ENCODE results near the gene LPP. TPM values are rescaled to one million over a fixed set of nuclear protein-coding genes. Genes with fewer than 3 reads are reported as not detected.
A peak's percentile ranks its signal among the peaks of the same experiment; 100 is the strongest.

LPP gene
- total RNA-seq, 1 donor, result 92.1 TPM

DNA sequence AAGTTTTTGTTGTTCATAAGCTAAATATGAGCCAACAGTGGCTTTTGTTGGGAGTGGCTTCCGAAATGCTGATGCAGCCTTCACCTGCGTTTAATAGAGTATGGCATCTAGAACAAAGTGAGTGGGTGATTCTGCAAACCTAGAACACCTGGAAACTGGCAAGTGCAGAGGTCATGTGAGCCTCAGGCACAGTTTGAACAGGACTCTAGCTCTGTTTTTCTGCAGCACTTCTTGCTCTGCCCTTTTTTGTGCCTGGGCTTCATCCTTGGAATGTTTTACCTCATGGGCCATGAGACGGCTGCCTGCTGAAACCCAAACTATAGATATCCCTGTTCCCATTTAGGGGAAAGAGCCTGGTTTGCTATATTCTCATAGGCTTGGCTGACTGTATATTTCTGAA, 73.5 kb downstream of the LPP start:
- no peak overlapping the region for H3K4me3 ChIP-seq (ENCODE audit: low read depth, low read length)
- TF ChIP-seq, protein P1, sequence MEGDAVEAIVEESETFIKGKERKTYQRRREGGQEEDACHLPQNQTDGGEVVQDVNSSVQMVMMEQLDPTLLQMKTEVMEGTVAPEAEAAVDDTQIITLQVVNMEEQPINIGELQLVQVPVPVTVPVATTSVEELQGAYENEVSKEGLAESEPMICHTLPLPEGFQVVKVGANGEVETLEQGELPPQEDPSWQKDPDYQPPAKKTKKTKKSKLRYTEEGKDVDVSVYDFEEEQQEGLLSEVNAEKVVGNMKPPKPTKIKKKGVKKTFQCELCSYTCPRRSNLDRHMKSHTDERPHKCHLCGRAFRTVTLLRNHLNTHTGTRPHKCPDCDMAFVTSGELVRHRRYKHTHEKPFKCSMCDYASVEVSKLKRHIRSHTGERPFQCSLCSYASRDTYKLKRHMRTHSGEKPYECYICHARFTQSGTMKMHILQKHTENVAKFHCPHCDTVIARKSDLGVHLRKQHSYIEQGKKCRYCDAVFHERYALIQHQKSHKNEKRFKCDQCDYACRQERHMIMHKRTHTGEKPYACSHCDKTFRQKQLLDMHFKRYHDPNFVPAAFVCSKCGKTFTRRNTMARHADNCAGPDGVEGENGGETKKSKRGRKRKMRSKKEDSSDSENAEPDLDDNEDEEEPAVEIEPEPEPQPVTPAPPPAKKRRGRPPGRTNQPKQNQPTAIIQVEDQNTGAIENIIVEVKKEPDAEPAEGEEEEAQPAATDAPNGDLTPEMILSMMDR (IDR thresholded peaks at IDR 0.05; ENCODE audit: insufficient read depth, low read length), result no peak
- DNase-seq (ENCODE audit: low read depth), result no peak

DNA sequence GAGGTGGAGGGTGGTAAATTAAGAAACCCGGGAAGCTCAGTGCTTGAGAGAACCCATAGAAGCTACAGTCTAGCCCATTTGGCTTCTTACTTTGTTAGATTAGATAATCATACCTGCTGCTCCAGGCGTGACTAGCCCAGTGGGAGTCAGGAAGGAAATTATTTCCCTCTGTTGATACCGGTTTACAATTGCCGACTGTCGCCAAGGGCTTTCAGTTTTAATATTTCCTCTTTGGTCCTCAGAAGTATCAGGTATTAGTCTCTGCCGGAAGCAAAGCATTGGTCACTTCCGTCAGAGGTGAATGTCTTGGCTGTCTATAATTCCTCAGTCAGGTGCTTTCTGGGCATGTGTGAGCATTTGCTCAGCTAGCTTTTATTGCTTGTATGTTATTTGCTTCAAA, 75.2 kb downstream of the LPP start:
- no peak for DNase-seq (ENCODE audit: low read depth)
- TF ChIP-seq, protein P1 (IDR thresholded peaks at IDR 0.05; ENCODE audit: insufficient read depth, low read length), result no peak
- H3K4me3 ChIP-seq (ENCODE audit: low read depth, low read length), result no peak overlapping the region

DNA sequence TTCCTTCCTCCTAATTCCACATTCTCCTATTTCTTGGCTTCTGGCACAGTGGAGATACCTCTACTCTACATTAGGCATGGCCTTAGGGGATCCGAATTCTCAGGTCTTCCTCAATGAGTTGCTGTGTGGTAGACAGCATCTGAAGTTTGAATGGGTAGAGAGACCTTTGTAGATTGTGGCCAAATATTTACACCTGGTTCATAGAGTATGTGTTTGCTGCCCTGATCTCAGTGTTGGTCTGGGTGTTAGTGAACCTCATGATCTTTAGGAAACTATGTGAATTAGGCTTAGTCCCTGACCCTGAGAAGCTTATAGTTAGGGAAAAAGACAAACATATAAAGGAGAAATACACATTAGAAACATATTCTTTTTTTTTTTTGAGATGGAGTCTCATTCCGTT, 75.8 kb downstream of the LPP start:
- DNase-seq (ENCODE audit: low read depth), result no peak
- H3K4me3 ChIP-seq (ENCODE audit: low read depth, low read length), result no peak overlapping the region
- TF ChIP-seq, protein P1 (IDR thresholded peaks at IDR 0.05; ENCODE audit: insufficient read depth, low read length), result no peak

DNA sequence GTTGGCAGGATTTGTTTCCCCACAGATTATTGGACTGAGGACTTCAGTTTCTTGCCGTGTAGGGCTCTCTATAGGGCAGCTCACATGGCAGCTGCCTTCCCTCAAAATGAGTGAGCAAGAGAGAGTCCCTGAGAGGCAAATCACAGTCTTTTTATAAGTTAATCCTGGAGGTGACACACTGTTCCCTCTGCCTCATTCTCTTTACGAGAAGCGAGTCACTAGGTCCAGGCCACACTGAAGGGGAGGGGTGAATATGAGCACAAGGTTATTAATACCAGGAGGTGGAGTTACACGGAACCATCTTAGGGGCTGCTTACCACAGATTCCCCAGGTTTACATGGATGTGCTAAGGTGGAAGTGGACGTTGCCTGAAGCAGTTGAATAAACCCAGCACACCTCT, 77.0 kb downstream of the LPP start:
- TF ChIP-seq, protein P1 (IDR thresholded peaks at IDR 0.05; ENCODE audit: insufficient read depth, low read length), result no peak
- no peak overlapping the region for H3K4me3 ChIP-seq (ENCODE audit: low read depth, low read length)
- peak; percentile 14 for DNase-seq (ENCODE audit: low read depth)

DNA sequence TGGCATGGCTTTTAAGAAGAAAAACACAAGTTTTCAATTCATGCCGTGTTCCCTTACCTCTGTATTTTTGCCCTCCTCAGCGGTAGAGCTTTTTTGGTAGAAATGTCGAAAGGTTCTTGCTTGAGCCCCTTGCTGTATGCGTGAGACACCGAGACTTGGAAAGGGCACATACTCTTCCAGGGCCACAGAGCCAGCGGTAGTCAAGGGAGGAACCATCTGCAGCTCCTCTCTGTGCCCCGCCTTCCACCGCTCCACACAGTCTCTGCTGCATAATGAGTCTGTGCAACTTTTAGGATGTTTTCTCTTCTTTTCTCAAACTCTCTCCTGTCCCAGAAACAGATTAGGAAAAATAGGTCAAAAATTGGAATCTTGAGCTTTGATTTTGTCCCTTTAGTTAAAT, 77.5 kb downstream of the LPP start:
- TF ChIP-seq, protein P1 (IDR thresholded peaks at IDR 0.05; ENCODE audit: insufficient read depth, low read length), result no peak
- no peak overlapping the region for H3K4me3 ChIP-seq (ENCODE audit: low read depth, low read length)
- no peak for DNase-seq (ENCODE audit: low read depth)

DNA sequence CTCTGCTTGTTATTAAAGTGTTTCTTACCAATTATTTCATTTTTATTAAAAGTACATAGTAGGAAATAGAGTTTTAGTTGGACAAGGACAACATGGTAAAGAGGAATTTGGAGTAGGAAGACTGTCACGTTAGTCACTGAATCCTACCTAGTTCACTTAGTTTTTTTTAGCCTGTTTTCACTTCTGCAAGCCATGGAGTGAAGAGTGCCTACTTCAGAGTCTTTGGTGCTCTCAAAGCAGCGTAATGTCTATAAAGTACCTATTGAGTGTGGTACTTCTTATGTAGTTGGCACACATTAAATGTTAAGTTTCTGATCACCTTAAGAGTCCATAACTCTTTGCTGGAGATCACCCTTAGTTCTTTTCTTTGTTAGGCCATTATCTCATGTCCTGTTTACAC, 78.7 kb downstream of the LPP start:
- H3K4me3 ChIP-seq (ENCODE audit: low read depth, low read length), result no peak overlapping the region
- TF ChIP-seq, protein P1 (IDR thresholded peaks at IDR 0.05; ENCODE audit: insufficient read depth, low read length), result no peak

DNA sequence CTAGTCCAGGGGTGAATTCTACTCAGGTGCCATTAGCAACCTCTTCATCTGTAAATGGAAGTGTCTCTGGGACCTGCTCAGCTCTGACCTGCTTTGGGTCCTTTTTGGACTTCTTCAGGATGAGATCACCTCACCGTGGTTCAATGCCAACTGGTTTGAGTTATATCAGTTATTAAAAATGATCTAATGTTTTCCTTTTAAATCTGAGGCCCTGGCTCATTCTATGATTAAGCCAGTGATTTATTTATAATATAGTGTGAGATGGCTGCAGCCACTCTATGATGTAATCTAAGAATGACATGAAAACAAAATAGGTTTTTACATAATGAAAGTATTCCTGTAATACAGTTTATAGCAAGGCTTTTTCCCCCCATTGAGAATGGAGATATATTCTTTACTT, 79.4 kb downstream of the LPP start:
- TF ChIP-seq, protein P1 (IDR thresholded peaks at IDR 0.05; ENCODE audit: insufficient read depth, low read length), result no peak
- peak; percentile 55 for DNase-seq (ENCODE audit: low read depth)
- no peak overlapping the region for H3K4me3 ChIP-seq (ENCODE audit: low read depth, low read length)

More for the DNA sequence above, 78.7 kb downstream of the LPP start:
- no peak for DNase-seq (ENCODE audit: low read depth)

All from fibroblast of the aortic adventitia (primary cell).